22Rv1 (cell line): ENCODE data around the gene FADS1.

Source experiments
- CTCF ChIP-seq: fragments of 450-650 bp; IDR thresholded peaks from 2 replicates; pipeline ENCODE4 v1.5.1; 2017; ENCODE audit warnings: mild to moderate bottlenecking
- ZFX ChIP-seq: fragments of 450-650 bp; IDR thresholded peaks from 2 replicates; pipeline ENCODE4 v1.6.1; 2017; ENCODE audit warnings: antibody characterized with exemption, borderline replicate concordance

- no peak for TF ChIP-seq CTCF
- no peak for TF ChIP-seq ZFX
Observed at GRCh38 chr11:61828379-61828628, 11.5 kb upstream of the FADS1 start.
